ENCODE measurements around the gene SLCO3A1. TPM values are rescaled to one million over a fixed set of nuclear protein-coding genes. Genes with fewer than 3 reads are reported as not detected.

SLCO3A1 gene
- total RNA-seq, 4 donors from 2014 or later, result 10.9 to 18.1 (median 14.2) TPM

GRCh38 chr15:92157666-92158298, 304.3 kb downstream of the SLCO3A1 start:
- Histone ChIP-seq H3K27ac (peak overlapping the region; percentile 57 to 80 (median 70)), H3K4me1 (peaks cover 0 to 17% (median 4%) of the 10 kb centered on the region in 3 donors), H3K9me3 (no peaks in the 10 kb centered on the region), H3K4me3 (no peak overlapping the region), H3K27me3 (no peaks in the 10 kb centered on the region), H3K36me3 (peaks cover 0 to 62% (median 4%) of the 10 kb centered on the region in 3 donors)
- intact Hi-C loops (cut with DNase I), result no loop called here
- WGBS, 2 donors, result 79 to 80% methylated on average over 10 of the region's 10 CpGs
- no peak for DNase-seq
- no peak for TF ChIP-seq POLR2A (IDR thresholded peaks at IDR 0.05)
- TF ChIP-seq, protein P1, sequence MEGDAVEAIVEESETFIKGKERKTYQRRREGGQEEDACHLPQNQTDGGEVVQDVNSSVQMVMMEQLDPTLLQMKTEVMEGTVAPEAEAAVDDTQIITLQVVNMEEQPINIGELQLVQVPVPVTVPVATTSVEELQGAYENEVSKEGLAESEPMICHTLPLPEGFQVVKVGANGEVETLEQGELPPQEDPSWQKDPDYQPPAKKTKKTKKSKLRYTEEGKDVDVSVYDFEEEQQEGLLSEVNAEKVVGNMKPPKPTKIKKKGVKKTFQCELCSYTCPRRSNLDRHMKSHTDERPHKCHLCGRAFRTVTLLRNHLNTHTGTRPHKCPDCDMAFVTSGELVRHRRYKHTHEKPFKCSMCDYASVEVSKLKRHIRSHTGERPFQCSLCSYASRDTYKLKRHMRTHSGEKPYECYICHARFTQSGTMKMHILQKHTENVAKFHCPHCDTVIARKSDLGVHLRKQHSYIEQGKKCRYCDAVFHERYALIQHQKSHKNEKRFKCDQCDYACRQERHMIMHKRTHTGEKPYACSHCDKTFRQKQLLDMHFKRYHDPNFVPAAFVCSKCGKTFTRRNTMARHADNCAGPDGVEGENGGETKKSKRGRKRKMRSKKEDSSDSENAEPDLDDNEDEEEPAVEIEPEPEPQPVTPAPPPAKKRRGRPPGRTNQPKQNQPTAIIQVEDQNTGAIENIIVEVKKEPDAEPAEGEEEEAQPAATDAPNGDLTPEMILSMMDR (IDR thresholded peaks at IDR 0.05), result no peak

- intact Hi-C loops (cut with DNase I), result no loop called here
- H3K27ac ChIP-seq, result peak overlapping the region; percentile 57 to 80 (median 70)
These were observed 304.9 kb downstream of the SLCO3A1 start for GRCh38 chr15:92158426-92158825.

DNA sequence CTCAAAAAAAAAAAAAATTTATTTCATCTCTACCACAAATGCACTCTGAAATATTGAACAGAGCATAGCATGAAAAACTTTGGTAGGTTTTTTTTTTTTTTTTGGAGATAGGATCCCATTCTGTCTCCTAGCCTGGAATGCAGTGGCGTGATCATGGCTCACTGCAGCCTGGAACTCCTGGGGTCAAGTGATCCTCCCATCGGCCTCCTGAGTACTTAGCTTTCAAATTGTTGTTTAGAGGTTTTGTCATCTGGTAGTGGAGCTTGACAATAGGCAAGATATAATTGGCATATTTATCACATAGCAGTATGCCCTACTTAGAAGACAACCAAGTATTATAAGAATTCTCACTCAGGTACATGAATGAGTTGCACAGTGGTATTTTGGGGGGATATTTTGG, 306.0 kb downstream of the SLCO3A1 start:
- Histone ChIP-seq H3K9me3 (no peaks in the 10 kb centered on the region), H3K36me3 (peaks cover 0 to 62% (median 5%) of the 10 kb centered on the region in 3 donors), H3K27ac (no peak overlapping the region), H3K4me1 (peaks cover 0 to 17% (median 4%) of the 10 kb centered on the region in 3 donors), H3K27me3 (no peaks in the 10 kb centered on the region), H3K4me3 (no peak overlapping the region)
- no peak for DNase-seq
- intact Hi-C loops (cut with DNase I), result no loop called here
- no peak for TF ChIP-seq POLR2A (IDR thresholded peaks at IDR 0.05)
- TF ChIP-seq, protein P1 (IDR thresholded peaks at IDR 0.05), result no peak
- 76 to 86% methylated on average over 2 of the region's 2 CpGs for WGBS, 2 donors

More at GRCh38 chr15:92158426-92158825, 304.9 kb downstream of the SLCO3A1 start:
- no peak for DNase-seq
- H3K4me1 ChIP-seq, result peaks cover 0 to 17% (median 4%) of the 10 kb centered on the region in 3 donors
- H3K36me3 ChIP-seq, result peaks cover 0 to 62% (median 5%) of the 10 kb centered on the region in 3 donors
- no peak overlapping the region for H3K4me3 ChIP-seq
- no peaks in the 10 kb centered on the region for H3K27me3 ChIP-seq
- no peak for TF ChIP-seq POLR2A (IDR thresholded peaks at IDR 0.05)
- TF ChIP-seq, protein P1 (IDR thresholded peaks at IDR 0.05), result no peak
- no peaks in the 10 kb centered on the region for H3K9me3 ChIP-seq
- 31 to 45% methylated on average over 6 of the region's 6 CpGs for WGBS, 2 donors

- no peaks in the 10 kb centered on the region for H3K9me3 ChIP-seq
- intact Hi-C loops (cut with DNase I), result no loop called here
- no peak for DNase-seq
- no peak overlapping the region for H3K4me3 ChIP-seq
- TF ChIP-seq, protein P1 (IDR thresholded peaks at IDR 0.05), result no peak
- no peak for TF ChIP-seq POLR2A (IDR thresholded peaks at IDR 0.05)
- no peak overlapping the region for H3K27ac ChIP-seq
- H3K27me3 ChIP-seq, result no peaks in the 10 kb centered on the region
- peaks cover 0 to 17% (median 4%) of the 10 kb centered on the region in 3 donors for H3K4me1 ChIP-seq
- peaks cover 0 to 66% (median 5%) of the 10 kb centered on the region in 3 donors for H3K36me3 ChIP-seq
- WGBS, 2 donors, result 75 to 83% methylated on average over 13 to 15 of the region's 15 CpGs
These were observed 306.7 kb downstream of the SLCO3A1 start for GRCh38 chr15:92159906-92160841.
